Coronary artery (tissue), 2 donors: ENCODE measurements around the gene GGA1.

Source experiments
- DNase-seq: peaks from one replicate; pipeline ENCODE4 v3.0.0-alpha.2; 2017; ENCODE audit warnings: low spot score
- H3K27ac ChIP-seq, 2 donors: fragments of 200-600 bp; sonication (generic); one replicate each; pipeline ENCODE4 v1.5.1; 2016 to 2019
- H3K4me3 ChIP-seq: fragments of 200-600 bp; sonication (generic); 2 replicates; pipeline ENCODE4 v1.5.1; 2016; ENCODE audit warnings: mild to moderate bottlenecking, moderate library complexity
- CTCF ChIP-seq: fragments of 200-600 bp; sonication (generic); IDR thresholded peaks from one replicate; pipeline ENCODE4 v1.5.1; 2019; ENCODE audit warnings: antibody characterized with exemption

Gene GGA1

GRCh38 chr22:37663521-37664140 lies 55.0 kb downstream of the GGA1 start:
- Histone ChIP-seq H3K4me3 (no peak overlapping the region), H3K27ac (peak overlapping the region in 1 of 2 donors; percentile 32)
- no peak for DNase-seq
- no peak for TF ChIP-seq CTCF

GRCh38 chr22:37664249-37665101 lies 55.8 kb downstream of the GGA1 start:
- no peak for DNase-seq
- no peak for TF ChIP-seq CTCF
- peak overlapping the region in 1 of 2 donors; percentile 37 for H3K27ac ChIP-seq
- H3K4me3 ChIP-seq: no peak overlapping the region

DNA sequence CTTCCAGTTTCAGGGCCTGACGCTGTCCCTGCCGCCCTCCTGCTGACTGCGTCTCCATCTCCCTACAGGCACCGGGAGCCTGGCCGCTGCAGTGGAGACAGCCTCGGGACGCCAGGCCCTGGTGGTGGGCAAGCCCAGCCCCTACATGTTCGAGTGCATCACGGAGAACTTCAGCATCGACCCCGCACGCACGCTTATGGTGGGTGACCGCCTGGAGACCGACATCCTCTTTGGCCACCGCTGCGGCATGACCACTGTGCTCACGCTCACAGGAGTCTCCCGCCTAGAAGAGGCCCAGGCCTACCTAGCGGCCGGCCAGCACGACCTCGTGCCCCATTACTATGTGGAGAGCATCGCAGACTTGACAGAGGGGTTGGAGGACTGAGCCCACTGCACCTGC lies 56.9 kb downstream of the GGA1 start:
- no peak for TF ChIP-seq CTCF
- DNase-seq: no peak
- no peak overlapping the region for H3K27ac ChIP-seq

GRCh38 chr22:37669586-37669985 lies 61.0 kb downstream of the GGA1 start:
- H3K4me3 ChIP-seq: no peak overlapping the region
- H3K27ac ChIP-seq: no peak overlapping the region
- TF ChIP-seq CTCF: no peak
- no peak for DNase-seq

More for the DNA sequence above, 56.9 kb downstream of the GGA1 start:
- H3K4me3 ChIP-seq: no peak overlapping the region

DNA sequence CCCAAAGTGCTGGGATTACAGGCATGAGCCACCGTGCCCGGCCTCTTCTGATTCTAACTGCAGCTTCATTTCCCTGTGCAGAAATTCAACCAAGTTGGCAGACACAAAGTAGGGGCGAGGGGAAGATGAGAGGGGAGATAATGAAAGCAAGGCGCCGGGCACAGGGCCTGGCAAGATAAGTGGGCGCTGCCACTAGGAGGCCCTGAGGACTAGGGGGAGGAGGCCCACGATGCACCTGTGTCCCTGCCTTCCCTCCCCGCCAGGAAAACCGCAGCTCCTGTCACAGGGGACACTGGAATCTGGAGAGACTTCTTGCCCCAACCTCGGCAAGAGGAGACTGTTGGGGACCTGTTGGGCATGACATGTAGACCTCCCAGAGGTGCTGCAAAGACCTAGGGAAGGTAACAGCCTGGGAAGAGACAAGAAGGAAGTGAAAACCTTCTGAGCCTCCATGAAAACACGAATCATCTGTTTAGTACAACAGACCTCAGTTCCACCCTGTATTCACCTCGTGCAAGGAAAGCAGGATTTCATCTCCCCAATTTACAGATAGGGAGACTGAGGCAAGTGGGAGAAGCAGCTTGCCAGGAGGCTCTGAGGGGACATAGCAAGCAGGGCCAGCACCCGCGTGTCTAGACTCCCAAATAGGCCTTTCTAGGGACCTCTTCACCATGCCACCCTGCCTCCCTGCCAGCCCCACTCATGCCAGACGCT lies 63.7 kb downstream of the GGA1 start:
- Histone ChIP-seq H3K27ac (peak overlapping the region in 1 of 2 donors; percentile 71), H3K4me3 (no peak overlapping the region)
- no peak for TF ChIP-seq CTCF
- no peak for DNase-seq

GRCh38 chr22:37672920-37673455 lies 64.4 kb downstream of the GGA1 start:
- no peak for DNase-seq
- H3K27ac ChIP-seq: peak overlapping the region in 1 of 2 donors; percentile 71
- H3K4me3 ChIP-seq: no peak overlapping the region
- no peak for TF ChIP-seq CTCF
